ENCODE results near the gene IGF2BP3.
"Not testable (repeated sequence)": the region's sequence is repeated elsewhere in the genome, so short reads cannot be mapped to it uniquely, and the experiment has no call there.

IGF2BP3 gene

GRCh38 chr7:23490357-23491135 lies 20.3 kb upstream of the IGF2BP3 start:
- Histone ChIP-seq H3K36me3 (ENCODE audit: low read depth) (no peaks in the 10 kb centered on the region), H3K9me3 (ENCODE audit: severe bottlenecking) (no peaks in the 10 kb centered on the region), H3K4me1 (ENCODE audit: insufficient read depth, poor library complexity, severe bottlenecking) (peaks cover 4% of the 10 kb centered on the region), H3K27me3 (ENCODE audit: insufficient read depth, poor library complexity, severe bottlenecking) (no peaks in the 10 kb centered on the region), H3K27ac (ENCODE audit: poor library complexity, severe bottlenecking) (peak overlapping the region; percentile 72), H3K4me3 (ENCODE audit: severe bottlenecking) (peak overlapping the region; percentile 51)
- ATAC-seq (ENCODE audit: low read depth), result peak; percentile 74
- TF ChIP-seq, protein P1, sequence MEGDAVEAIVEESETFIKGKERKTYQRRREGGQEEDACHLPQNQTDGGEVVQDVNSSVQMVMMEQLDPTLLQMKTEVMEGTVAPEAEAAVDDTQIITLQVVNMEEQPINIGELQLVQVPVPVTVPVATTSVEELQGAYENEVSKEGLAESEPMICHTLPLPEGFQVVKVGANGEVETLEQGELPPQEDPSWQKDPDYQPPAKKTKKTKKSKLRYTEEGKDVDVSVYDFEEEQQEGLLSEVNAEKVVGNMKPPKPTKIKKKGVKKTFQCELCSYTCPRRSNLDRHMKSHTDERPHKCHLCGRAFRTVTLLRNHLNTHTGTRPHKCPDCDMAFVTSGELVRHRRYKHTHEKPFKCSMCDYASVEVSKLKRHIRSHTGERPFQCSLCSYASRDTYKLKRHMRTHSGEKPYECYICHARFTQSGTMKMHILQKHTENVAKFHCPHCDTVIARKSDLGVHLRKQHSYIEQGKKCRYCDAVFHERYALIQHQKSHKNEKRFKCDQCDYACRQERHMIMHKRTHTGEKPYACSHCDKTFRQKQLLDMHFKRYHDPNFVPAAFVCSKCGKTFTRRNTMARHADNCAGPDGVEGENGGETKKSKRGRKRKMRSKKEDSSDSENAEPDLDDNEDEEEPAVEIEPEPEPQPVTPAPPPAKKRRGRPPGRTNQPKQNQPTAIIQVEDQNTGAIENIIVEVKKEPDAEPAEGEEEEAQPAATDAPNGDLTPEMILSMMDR (IDR thresholded peaks at IDR 0.05; ENCODE audit: poor library complexity, severe bottlenecking), result no peak
- DNase-seq (ENCODE audit: low spot score), result no peak

GRCh38 chr7:23488714-23489113 lies 18.4 kb upstream of the IGF2BP3 start:
- not testable (repeated sequence) for H3K27me3 ChIP-seq (ENCODE audit: insufficient read depth, poor library complexity, severe bottlenecking); H3K27ac ChIP-seq (ENCODE audit: poor library complexity, severe bottlenecking); H3K4me1 ChIP-seq (ENCODE audit: insufficient read depth, poor library complexity, severe bottlenecking); DNase-seq (ENCODE audit: low spot score); H3K9me3 ChIP-seq (ENCODE audit: severe bottlenecking); H3K36me3 ChIP-seq (ENCODE audit: low read depth); H3K4me3 ChIP-seq (ENCODE audit: severe bottlenecking); ATAC-seq (ENCODE audit: low read depth)

DNA sequence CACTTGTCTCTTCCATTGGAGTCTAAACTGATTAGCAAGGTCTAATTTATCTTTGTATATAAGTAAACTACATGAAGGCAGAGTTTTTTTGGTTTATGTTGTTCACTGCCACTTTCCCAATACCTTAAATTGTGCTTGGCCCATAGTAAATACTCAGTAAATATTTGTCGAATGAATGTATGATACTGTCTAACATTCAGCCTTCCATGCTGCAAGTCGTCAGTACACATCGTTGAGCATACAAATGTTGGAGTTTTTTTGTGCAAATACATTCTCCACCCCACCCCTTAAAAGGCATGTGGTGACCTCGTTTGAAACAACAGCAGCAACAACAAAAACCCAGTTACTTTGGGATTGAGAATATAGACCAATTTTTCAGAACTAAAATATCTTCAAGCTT lies 17.4 kb upstream of the IGF2BP3 start:
- TF ChIP-seq, protein P1 (IDR thresholded peaks at IDR 0.05; ENCODE audit: poor library complexity, severe bottlenecking), result no peak
- peaks cover 4% of the 10 kb centered on the region for H3K4me1 ChIP-seq (ENCODE audit: insufficient read depth, poor library complexity, severe bottlenecking)
- ATAC-seq (ENCODE audit: low read depth) (no peak), DNase-seq (ENCODE audit: low spot score) (no peak)
- H3K9me3 ChIP-seq (ENCODE audit: severe bottlenecking), result no peaks in the 10 kb centered on the region
- H3K36me3 ChIP-seq (ENCODE audit: low read depth), result no peaks in the 10 kb centered on the region
- no peak overlapping the region for H3K27ac ChIP-seq (ENCODE audit: poor library complexity, severe bottlenecking)
- no peaks in the 10 kb centered on the region for H3K27me3 ChIP-seq (ENCODE audit: insufficient read depth, poor library complexity, severe bottlenecking)
- no peak overlapping the region for H3K4me3 ChIP-seq (ENCODE audit: severe bottlenecking)

- Histone ChIP-seq H3K27ac (ENCODE audit: poor library complexity, severe bottlenecking) (no peak overlapping the region), H3K4me1 (ENCODE audit: insufficient read depth, poor library complexity, severe bottlenecking) (peaks cover 4% of the 10 kb centered on the region), H3K27me3 (ENCODE audit: insufficient read depth, poor library complexity, severe bottlenecking) (no peaks in the 10 kb centered on the region), H3K36me3 (ENCODE audit: low read depth) (no peaks in the 10 kb centered on the region), H3K9me3 (ENCODE audit: severe bottlenecking) (no peaks in the 10 kb centered on the region), H3K4me3 (ENCODE audit: severe bottlenecking) (no peak overlapping the region)
- DNase-seq (ENCODE audit: low spot score) (no peak), ATAC-seq (ENCODE audit: low read depth) (no peak)
- TF ChIP-seq, protein P1 (IDR thresholded peaks at IDR 0.05; ENCODE audit: poor library complexity, severe bottlenecking), result no peak
Measured at GRCh38 chr7:23486002-23486773, 15.9 kb upstream of the IGF2BP3 start.

GRCh38 chr7:23482686-23483085 lies 12.4 kb upstream of the IGF2BP3 start:
- Histone ChIP-seq H3K9me3 (ENCODE audit: severe bottlenecking) (no peaks in the 10 kb centered on the region), H3K4me3 (ENCODE audit: severe bottlenecking) (no peak overlapping the region), H3K27me3 (ENCODE audit: insufficient read depth, poor library complexity, severe bottlenecking) (no peaks in the 10 kb centered on the region), H3K4me1 (ENCODE audit: insufficient read depth, poor library complexity, severe bottlenecking) (peaks cover 19% of the 10 kb centered on the region), H3K36me3 (ENCODE audit: low read depth) (no peaks in the 10 kb centered on the region; the same call in 1 of the 2 replicates), H3K27ac (ENCODE audit: poor library complexity, severe bottlenecking) (no peak overlapping the region)
- TF ChIP-seq, protein P1 (IDR thresholded peaks at IDR 0.05; ENCODE audit: poor library complexity, severe bottlenecking), result no peak
- DNase-seq (ENCODE audit: low spot score) (no peak), ATAC-seq (ENCODE audit: low read depth) (no peak)
